Esophagus muscularis mucosa (tissue), 3 donors: ENCODE measurements around the gene PRM1.

Source experiments
- POLR2A ChIP-seq: fragments of 450-650 bp; IDR thresholded peaks from one replicate; pipeline ENCODE4 v1.6.1; 2017; ENCODE audit warnings: antibody characterized with exemption, moderate library complexity, mild to moderate bottlenecking, low read depth
- POLR2AphosphoS5 ChIP-seq, 2 donors: sonication (generic); formaldehyde crosslinking; IDR thresholded peaks; one replicate each; pipeline ENCODE4 v1.6.1; 2017; ENCODE audit warnings: antibody characterized with exemption in 2 of 2
- TF ChIP-seq, protein P1 (sequence below), 3 experiments: fragments of 200-600 bp in 2 of 3; fragments of 450-650 bp in 1 of 3; sonication (generic) in 2 of 3; IDR thresholded peaks; one replicate each; pipeline ENCODE4 v1.5.1; 2017 to 2019; ENCODE audit warnings: antibody characterized with exemption in 3 of 3, mild to moderate bottlenecking in 2 of 3, moderate library complexity in 1 of 3

DNA sequence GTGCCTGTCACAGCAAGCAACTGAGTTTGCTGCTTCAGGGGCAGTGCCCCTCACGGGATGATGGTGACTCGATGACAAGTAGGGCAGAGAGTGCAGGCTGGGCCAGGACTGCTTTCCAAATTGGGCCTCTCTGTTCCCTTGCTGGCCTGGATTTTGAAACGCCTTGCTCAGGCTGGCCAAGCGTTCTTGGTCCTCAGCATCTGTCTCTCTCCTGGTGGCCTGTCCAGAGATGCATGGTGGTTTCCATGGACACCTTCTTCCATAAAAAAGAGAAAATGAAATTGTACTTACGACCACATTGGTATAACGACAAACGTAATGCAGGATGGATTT, 19.4 kb upstream of the PRM1 start:
- TF ChIP-seq, protein P1, sequence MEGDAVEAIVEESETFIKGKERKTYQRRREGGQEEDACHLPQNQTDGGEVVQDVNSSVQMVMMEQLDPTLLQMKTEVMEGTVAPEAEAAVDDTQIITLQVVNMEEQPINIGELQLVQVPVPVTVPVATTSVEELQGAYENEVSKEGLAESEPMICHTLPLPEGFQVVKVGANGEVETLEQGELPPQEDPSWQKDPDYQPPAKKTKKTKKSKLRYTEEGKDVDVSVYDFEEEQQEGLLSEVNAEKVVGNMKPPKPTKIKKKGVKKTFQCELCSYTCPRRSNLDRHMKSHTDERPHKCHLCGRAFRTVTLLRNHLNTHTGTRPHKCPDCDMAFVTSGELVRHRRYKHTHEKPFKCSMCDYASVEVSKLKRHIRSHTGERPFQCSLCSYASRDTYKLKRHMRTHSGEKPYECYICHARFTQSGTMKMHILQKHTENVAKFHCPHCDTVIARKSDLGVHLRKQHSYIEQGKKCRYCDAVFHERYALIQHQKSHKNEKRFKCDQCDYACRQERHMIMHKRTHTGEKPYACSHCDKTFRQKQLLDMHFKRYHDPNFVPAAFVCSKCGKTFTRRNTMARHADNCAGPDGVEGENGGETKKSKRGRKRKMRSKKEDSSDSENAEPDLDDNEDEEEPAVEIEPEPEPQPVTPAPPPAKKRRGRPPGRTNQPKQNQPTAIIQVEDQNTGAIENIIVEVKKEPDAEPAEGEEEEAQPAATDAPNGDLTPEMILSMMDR (IDR thresholded peaks at IDR 0.05) = no peak
- TF ChIP-seq POLR2A (no peak), POLR2AphosphoS5 (IDR thresholded peaks at IDR 0.05) (no peak)
